HG02642 (cell line): Measurements from ENCODE around the gene KNOP1.
"Not testable (repeated sequence)": the region's sequence is repeated elsewhere in the genome, so short reads cannot be mapped to it uniquely, and the experiment has no call there.

Source experiments
- ATAC-seq: cut with Tn5 transposase; IDR thresholded peaks from one replicate; pipeline ENCODE4 v1.9.1; 2021; ENCODE audit warnings: mild to moderate bottlenecking; ENCODE audit not compliant: unreplicated experiment, poor library complexity

Gene KNOP1

DNA sequence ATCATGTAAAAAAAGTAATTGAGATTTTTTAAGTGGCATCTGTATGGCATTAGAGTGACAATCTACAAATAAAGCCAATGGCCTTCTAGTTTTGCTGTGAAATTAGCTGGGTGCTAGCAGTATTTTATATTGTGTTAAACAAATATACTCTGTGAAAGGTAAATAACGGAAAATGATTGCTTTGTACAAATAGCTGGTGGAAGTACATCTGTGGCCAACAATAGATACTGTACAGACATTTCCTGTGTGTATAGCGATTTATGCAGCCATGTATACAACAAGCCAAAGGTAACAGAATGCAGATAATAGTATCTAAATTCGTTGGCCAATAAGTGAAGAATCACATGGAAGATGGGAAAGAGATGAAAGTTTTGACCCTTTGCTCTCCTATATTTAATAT, 26.6 kb upstream of the KNOP1 start:
- no peak for ATAC-seq

DNA sequence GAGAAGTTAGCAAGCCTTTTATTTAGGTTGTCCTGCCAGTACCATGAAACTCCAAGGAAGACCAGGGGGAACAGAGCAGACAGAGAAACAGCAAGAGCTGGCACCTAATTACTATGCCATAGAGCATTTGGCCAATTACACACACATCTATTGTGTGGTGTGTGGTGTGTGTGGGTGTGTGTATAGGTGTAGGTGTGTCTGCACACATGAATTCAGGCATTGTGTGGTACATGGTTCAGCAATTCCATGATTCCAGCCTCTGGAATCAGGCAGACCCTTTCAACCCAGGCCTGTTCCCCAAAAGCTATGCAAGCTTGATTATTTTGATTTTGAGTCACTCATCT, 25.8 kb upstream of the KNOP1 start:
- ATAC-seq: no peak

DNA sequence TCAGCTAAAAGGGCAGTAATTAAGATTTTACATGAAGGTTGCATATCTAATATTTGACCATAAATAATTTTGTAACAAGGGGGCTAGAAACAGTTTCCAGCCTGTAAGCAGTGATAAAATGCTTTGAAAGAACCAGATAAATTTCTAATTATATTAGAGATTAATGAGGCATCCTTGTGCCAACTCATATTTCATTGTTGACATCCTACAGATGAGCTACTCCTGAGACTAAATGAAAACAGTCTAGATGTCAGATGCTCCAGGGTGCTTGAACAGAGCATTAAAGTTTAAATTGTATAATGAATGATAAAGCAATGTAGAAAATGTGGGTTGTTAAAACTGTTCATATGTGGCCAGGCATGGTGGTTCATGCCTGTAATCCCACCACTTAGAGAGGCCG, 23.3 kb upstream of the KNOP1 start:
- no peak for ATAC-seq

DNA sequence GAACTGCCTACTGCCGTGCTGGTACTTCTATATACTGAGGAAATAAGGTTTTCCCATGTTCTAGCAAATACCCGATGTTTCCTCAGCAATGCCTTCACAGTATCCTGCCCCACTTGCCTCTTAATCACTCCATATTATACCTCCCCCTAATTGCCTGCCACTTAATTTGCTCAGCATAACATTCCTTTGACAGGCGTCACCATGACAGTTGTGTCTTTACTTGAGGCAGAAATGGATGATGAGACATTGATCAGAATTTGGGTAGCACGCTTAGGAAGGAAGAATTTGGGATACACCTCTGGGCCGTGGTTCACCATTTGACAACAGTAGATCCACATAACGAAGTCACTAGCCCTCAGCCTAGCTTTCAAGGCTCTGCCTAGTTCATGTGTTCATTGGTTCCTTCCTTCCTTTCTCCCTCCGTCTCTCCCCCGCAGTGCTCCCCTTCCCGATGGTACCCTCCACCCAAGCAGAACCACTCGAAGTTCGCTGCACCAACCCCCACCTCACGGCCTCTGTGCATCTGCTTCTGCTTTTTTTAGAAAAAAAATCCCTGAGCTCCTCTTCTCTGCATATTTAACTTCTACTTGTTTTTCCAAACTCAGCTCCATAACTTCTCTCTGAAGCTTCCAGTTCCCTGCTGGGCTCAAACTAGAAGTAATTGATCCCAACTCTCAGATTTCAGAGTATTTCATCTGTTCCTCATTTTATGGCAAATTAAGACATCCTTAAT, 19.4 kb upstream of the KNOP1 start:
- ATAC-seq: no peak

GRCh38 chr16:19735074-19735867, 17.2 kb upstream of the KNOP1 start:
- no peak for ATAC-seq

GRCh38 chr16:19733551-19733950, 15.5 kb upstream of the KNOP1 start:
- ATAC-seq: no peak

GRCh38 chr16:19728636-19728965, 10.6 kb upstream of the KNOP1 start:
- ATAC-seq: no peak

DNA sequence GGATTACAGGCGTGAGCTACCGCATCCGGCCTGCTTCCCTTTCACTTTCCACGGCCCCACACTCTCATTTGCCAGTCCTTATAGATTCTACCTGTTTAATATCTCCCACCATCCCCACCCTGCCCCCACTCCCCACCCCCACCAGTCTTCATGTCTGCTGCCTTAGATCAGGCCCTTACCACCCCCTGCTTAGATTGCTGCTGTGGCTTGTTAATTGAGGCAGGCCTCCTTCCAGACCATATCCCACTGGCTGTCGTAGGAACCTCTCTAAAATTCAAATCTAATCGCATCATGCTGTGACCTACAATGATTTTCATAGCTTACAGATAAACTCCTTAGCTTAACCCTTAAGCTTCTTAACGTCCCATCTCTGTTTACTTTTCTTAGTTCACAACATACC, 5.0 kb upstream of the KNOP1 start:
- ATAC-seq: no peak

- no peak for ATAC-seq
Measured at GRCh38 chr16:19722269-19722952, 4.4 kb upstream of the KNOP1 start.

DNA sequence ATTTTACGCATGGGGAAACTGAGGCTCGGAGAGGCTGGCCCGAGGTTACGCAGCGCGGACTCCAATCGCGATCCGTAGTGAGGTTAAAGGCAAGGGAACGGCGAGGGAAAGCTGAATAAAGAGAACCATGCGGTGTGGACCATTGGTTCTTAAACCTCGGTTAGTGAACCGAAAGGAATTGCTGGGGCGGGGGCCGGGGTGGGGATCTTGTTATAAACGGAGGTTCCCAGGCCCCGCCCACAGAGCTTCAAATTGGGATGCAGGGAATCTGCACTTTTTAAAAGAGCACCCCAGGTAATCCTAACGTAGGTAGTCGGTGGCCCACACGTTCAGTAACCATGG, 568 bp upstream of the KNOP1 start:
- no peak for ATAC-seq

DNA sequence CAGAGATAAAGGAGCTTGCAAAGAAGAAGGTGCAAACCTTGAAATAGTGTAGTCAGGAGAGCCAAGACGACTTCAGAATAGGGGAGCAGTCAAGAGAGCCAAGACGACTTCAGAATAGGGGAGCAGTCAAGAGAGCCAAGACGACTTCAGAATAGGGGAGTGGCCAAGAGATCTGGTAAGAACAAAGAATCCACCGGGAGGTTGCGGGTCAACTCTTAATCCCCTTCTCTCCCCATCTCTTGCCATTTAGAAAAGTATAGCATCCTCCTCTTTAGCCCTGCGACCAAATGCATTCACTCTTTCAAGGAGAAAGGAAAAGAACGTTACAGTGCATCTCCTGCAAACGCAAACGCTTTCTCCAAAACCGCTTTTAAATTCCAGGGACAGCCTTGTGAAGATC, 713 bp downstream of the KNOP1 start:
- ATAC-seq: no peak

- not testable (repeated sequence) for ATAC-seq
Measured at GRCh38 chr16:19716728-19717127, 1.3 kb downstream of the KNOP1 start.

DNA sequence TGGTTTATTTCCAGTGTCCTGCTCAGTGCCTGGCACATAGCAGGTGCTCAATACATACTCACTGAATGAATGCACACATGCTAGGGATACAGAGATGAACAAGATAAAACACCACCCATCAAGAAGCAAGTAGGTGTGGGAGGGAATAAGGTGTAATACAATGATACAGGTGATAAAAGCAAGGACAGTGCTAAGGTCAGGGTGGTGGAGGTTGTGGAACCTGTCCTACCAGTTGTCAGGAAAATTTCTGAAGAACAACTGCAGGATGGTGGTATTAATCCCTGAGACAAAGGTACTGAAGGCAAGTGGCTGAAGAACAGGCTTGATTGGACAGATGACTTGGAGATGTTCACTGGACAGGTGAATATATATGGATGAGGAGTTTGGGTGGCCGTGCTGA, 1.8 kb downstream of the KNOP1 start:
- ATAC-seq: no peak

DNA sequence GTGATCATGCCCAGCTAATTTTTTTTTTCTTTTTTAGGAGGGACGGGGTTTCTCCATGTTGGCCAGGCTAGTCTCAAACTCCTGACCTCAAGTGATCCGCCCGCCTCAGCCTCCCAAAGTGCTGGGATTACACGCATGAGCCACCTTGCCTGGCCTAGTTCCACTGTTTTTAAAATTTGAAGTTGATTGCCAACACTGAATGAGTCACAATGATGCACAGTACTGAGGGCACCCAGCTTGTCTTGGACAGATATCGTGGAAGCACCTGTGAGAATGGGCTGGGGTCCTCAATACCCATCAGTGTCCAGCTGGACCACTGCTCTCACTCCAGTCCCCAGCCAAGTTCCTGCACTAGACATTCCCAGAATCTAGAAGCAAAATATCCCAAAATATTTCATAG, 2.5 kb downstream of the KNOP1 start:
- no peak for ATAC-seq

GRCh38 chr16:19713697-19714096, 4.3 kb downstream of the KNOP1 start:
- no peak for ATAC-seq

DNA sequence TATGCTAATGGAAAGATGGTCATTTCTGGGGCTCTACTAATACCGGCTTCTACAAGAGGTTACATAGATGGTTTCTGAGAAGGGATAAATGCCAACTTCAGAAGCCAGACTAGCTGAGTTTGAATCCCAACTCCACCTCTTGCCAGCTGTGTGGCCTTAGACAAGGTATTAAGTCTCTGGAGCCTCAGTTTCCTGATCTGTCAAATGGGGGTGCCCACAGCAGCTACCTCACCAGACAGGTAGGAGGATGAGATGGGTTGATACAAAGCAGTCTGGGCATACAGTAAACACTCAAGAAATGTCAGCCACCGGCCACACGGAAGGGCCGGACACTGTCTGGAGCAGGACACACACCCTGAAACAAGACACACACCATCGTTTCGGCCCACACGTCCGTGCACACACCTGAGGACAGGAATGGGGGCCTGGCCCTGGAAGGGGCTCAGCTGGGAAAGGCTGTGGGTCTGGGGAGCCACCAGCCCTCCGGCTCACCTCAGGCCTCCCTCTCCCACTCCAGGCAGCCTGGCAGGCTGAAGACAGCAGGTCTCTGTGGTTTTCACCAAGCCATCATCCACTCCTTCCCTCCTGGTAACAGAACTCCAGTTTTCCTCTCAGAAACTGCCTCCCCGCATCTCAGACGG, 5.5 kb downstream of the KNOP1 start:
- no peak for ATAC-seq

DNA sequence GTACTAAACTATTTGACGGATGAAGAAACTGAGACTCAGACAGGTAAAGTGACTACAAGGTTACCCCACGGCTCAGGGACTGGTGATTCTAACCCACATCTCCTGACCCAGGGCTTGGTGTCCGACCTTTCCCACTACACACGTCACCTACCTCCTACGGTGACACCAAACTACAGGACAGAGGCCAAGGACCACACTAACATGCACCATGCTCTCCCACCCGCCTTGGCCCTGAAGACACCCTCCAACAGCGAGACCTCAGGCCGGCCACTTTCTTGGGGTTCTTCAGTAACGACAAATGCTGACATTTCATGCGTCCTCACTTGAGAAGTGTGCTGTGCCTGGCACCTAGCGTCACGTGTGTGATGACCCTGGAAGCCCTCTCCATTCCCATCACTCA, 6.4 kb downstream of the KNOP1 start:
- no peak for ATAC-seq

DNA sequence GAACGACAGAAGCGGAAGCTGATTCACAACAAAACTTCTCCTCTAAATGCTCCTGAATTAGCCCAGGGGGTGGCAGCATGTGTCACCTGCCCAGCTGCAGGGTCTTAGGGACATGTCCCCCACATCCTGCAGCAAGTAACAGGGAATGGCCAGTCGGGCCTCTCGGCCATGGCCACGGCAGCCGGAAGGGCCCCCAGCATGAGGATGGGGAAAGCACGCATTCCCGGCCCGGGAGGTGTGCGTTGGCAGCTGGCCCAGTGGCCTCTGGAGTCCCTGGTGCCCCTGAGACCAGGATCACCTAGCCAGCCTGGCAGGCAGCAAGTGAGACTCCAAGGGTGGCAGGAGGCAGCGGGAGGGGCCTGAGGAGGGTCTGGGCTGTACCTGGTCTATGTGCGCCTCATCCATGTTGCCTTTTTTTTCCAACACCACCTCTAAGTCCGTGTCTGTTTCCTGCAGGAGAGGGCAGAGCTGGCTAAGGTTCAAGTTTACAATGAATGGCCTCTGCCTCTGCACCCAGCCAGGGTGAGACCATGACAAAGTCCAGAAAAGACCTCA, 7.0 kb downstream of the KNOP1 start:
- no peak for ATAC-seq

GRCh38 chr16:19710191-19710908, 7.7 kb downstream of the KNOP1 start:
- ATAC-seq: no peak

GRCh38 chr16:19709381-19710136, 8.5 kb downstream of the KNOP1 start:
- ATAC-seq: no peak
